ENCODE data around the gene LTBP1. TPM values are rescaled to one million over a fixed set of nuclear protein-coding genes. Genes with fewer than 3 reads are reported as not detected.

LTBP1 gene
- total and polyA plus RNA-seq, 2 experiments from 2014 or later: 15.7 to 49.8 TPM

GRCh38 chr2:33177627-33178026 lies 230.9 kb downstream of the LTBP1 start:
- no peaks in the 10 kb centered on the region for H3K9me2 ChIP-seq (ENCODE audit: insufficient read depth)
- no peaks in the 10 kb centered on the region for H3K79me2 ChIP-seq (replicated peaks; ENCODE audit: insufficient read depth)
- H3K4me2 ChIP-seq: no peak overlapping the region

More at GRCh38 chr2:33177627-33178026, 230.9 kb downstream of the LTBP1 start:
- H3K27me3 Mint-ChIP-seq (ENCODE audit: insufficient read depth, low read depth, poor library complexity): no peaks in the 10 kb centered on the region
- no peak overlapping the region for H3K27ac Mint-ChIP-seq
- no peaks in the 10 kb centered on the region for H3K36me3 ChIP-seq (ENCODE audit: insufficient read depth)
- H3K27me3 ChIP-seq (ENCODE audit: insufficient read depth): no peaks in the 10 kb centered on the region
- H3K4me3 ChIP-seq: no peak overlapping the region
- H2AFZ ChIP-seq: no peak overlapping the region
- TF ChIP-seq EZH2phosphoT487 (IDR thresholded peaks at IDR 0.05; ENCODE audit: unreplicated experiment) (no peak), ZNF462 (CRISPR knock-in tag; IDR thresholded peaks at IDR 0.05) (no peak), EZH2 (IDR thresholded peaks at IDR 0.05; ENCODE audit: low read depth, unreplicated experiment) (no peak), CTCF (conservative IDR thresholded peaks at IDR 0.05; ENCODE audit: low read depth in 2 of 2) (no peak), REST (IDR thresholded peaks at IDR 0.05; ENCODE audit: unreplicated experiment) (no peak), NANOG (IDR thresholded peaks at IDR 0.05; ENCODE audit: borderline replicate concordance) (no peak), ZNF114 (CRISPR knock-in tag; IDR thresholded peaks at IDR 0.05) (no peak), ZNF331 (CRISPR knock-in tag; IDR thresholded peaks at IDR 0.05; ENCODE audit: low read depth) (no peak), CREB1 (CRISPR knock-in tag; IDR thresholded peaks at IDR 0.05; ENCODE audit: low read depth) (no peak), STAT1 (IDR thresholded peaks at IDR 0.05; ENCODE audit: unreplicated experiment) (no peak), JUNB (IDR thresholded peaks at IDR 0.05; ENCODE audit: unreplicated experiment) (no peak), POLR2AphosphoS5 (IDR thresholded peaks at IDR 0.05; ENCODE audit: low read depth) (no peak), ETS1 (IDR thresholded peaks at IDR 0.05) (no peak)
- no peaks in the 10 kb centered on the region for H3F3A ChIP-seq (replicated peaks; ENCODE audit: low read depth)
- H4K20me1 ChIP-seq (replicated peaks; ENCODE audit: insufficient read depth): no peaks in the 10 kb centered on the region
- ATAC-seq (no peak), DNase-seq (ENCODE audit: low spot score) (no peak)
- no peak overlapping the region for H3K27ac ChIP-seq (ENCODE audit: low read depth)
- H3K36me3 Mint-ChIP-seq (ENCODE audit: low read depth): no peaks in the 10 kb centered on the region
- H3K4me1 ChIP-seq (ENCODE audit: insufficient read depth): no peaks in the 10 kb centered on the region
- no peaks in the 10 kb centered on the region; the same call in 2 of the 3 replicates for H3K4me1 Mint-ChIP-seq
- no peaks in the 10 kb centered on the region; the same call in 2 of the 3 replicates for H3K9me3 Mint-ChIP-seq
- H3K4me3 Mint-ChIP-seq: no peak overlapping the region

Data from GM23338 (cell line).